NB4 (cell line): ENCODE measurements around the gene KRTCAP2.

Experiments
- MYC ChIP-seq: IDR thresholded peaks from 2 replicates; pipeline ENCODE4 v1.6.1; 2011; ENCODE audit warnings: low read depth, low read length
- POLR2A ChIP-seq: IDR thresholded peaks from 2 replicates; pipeline ENCODE4 v1.6.1; 2011; ENCODE audit warnings: mild to moderate bottlenecking; ENCODE audit not compliant: insufficient read length; ENCODE audit errors: extremely low read depth
- TF ChIP-seq, protein P1 (sequence below): IDR thresholded peaks from one replicate; pipeline ENCODE4 v1.5.1; 2012; ENCODE audit warnings: low read depth, low read length

GRCh38 chr1:155187456-155187891 is 14.4 kb upstream of the KRTCAP2 start:
- TF ChIP-seq, protein P1, sequence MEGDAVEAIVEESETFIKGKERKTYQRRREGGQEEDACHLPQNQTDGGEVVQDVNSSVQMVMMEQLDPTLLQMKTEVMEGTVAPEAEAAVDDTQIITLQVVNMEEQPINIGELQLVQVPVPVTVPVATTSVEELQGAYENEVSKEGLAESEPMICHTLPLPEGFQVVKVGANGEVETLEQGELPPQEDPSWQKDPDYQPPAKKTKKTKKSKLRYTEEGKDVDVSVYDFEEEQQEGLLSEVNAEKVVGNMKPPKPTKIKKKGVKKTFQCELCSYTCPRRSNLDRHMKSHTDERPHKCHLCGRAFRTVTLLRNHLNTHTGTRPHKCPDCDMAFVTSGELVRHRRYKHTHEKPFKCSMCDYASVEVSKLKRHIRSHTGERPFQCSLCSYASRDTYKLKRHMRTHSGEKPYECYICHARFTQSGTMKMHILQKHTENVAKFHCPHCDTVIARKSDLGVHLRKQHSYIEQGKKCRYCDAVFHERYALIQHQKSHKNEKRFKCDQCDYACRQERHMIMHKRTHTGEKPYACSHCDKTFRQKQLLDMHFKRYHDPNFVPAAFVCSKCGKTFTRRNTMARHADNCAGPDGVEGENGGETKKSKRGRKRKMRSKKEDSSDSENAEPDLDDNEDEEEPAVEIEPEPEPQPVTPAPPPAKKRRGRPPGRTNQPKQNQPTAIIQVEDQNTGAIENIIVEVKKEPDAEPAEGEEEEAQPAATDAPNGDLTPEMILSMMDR, result no peak
- TF ChIP-seq MYC, result no peak
- no peak for TF ChIP-seq POLR2A
